Skeletal muscle tissue (tissue), 5 donors: ENCODE measurements around the gene EED. TPM values are rescaled to one million over a fixed set of nuclear protein-coding genes. Genes with fewer than 3 reads are reported as not detected.
"Not testable (repeated sequence)": the region's sequence is repeated elsewhere in the genome, so short reads cannot be mapped to it uniquely, and the experiment has no call there.

Experiments
- H3K27ac ChIP-seq: one replicate; pipeline ENCODE4 v1.7.0; 2013; ENCODE audit warnings: mild to moderate bottlenecking, low read depth, low read length, inconsistent platforms
- H3K27me3 ChIP-seq, 3 donors: one replicate each; pipeline ENCODE4 v1.7.0; 2013; ENCODE audit warnings: low read length in 3 of 3; ENCODE audit not compliant: control insufficient read depth in 3 of 3, insufficient read depth in 3 of 3
- H3K36me3 ChIP-seq, 3 donors: one replicate each; pipeline ENCODE4 v1.7.0; 2013; ENCODE audit warnings: low read length in 3 of 3; ENCODE audit not compliant: control insufficient read depth in 3 of 3, insufficient read depth in 3 of 3
- H3K4me1 ChIP-seq, 3 donors: one replicate each; pipeline ENCODE4 v1.7.0; 2013; ENCODE audit warnings: low read length in 3 of 3, mild to moderate bottlenecking in 3 of 3; ENCODE audit not compliant: control insufficient read depth in 3 of 3, insufficient read depth in 3 of 3
- H3K4me3 ChIP-seq, 3 donors: one replicate each; pipeline ENCODE4 v1.7.0; 2013; ENCODE audit warnings: low read length in 3 of 3
- H3K9ac ChIP-seq, 3 donors: one replicate each; pipeline ENCODE4 v1.7.0; 2013; ENCODE audit warnings: low read length in 3 of 3, mild to moderate bottlenecking in 3 of 3, moderate library complexity in 2 of 3, low read depth in 1 of 3
- H3K9me3 ChIP-seq, 3 donors: one replicate each; pipeline ENCODE4 v1.7.0; 2013; ENCODE audit warnings: low read length in 3 of 3; ENCODE audit not compliant: control insufficient read depth in 3 of 3
- small RNA-seq: library from RNA; depleted of rRNA; stranded (forward); fragments of <200 nt; gene quantifications from one replicate; pipeline ENCODE3, GENCODE V24; 2014
- total RNA-seq: library from RNA; depleted of rRNA; stranded (reverse); fragments of >200 nt; gene quantifications from one replicate; pipeline ENCODE4 v1.2.3, GENCODE V29; 2014
- donor health status: Osteomylitis.

The EED gene
- total RNA-seq, 1 donor from 2014 or later = 23.5 TPM

DNA sequence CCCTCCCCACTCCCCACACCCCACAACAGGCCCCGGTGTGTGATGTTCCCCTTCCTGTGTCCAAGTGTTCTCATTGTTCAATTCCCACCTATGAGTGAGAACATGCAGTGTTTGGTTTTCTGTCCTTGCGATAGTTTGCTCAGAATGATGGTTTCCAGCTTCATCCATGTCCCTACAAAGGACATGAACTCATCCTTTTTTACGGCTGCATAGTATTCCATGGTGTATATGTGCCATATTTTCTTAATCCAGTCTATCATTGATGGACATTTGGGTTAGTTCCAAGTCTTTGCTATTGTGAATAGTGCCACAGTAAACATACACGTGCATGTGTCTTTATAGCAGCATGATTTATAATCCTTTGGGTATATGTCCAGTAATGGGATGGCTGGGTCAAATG, 64.2 kb downstream of the EED start:
- H3K36me3 ChIP-seq, H3K27ac ChIP-seq, H3K27me3 ChIP-seq, H3K4me3 ChIP-seq, H3K4me1 ChIP-seq, H3K9ac ChIP-seq, H3K9me3 ChIP-seq: not testable (repeated sequence)

DNA sequence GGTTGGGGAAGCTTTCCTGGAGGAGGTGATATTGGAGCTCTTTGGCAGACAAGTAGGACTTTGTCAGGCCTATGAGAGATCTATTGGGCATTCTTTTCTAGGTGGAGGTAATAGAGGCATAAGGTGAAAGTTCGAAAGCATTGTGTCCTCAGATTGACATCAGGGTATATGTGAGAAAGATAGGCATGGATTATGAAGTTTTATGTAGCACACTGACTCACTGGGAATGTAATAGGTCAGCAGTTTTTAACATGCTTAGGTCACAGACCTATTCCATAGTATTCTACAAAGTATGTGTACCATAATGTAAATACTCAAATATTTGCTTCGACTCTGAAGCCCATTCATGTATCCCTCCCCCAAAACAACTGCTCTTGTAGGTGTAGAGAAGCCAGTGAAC, 69.2 kb downstream of the EED start:
- no peak overlapping the region for H3K27ac ChIP-seq
- peaks cover 4 to 6% (median 6%) of the 10 kb centered on the region in 3 donors for H3K36me3 ChIP-seq
- H3K4me3 ChIP-seq = no peak overlapping the region
- H3K9me3 ChIP-seq = no peaks in the 10 kb centered on the region
- H3K9ac ChIP-seq = no peak overlapping the region
- no peaks in the 10 kb centered on the region for H3K27me3 ChIP-seq
- no peaks in the 10 kb centered on the region for H3K4me1 ChIP-seq

DNA sequence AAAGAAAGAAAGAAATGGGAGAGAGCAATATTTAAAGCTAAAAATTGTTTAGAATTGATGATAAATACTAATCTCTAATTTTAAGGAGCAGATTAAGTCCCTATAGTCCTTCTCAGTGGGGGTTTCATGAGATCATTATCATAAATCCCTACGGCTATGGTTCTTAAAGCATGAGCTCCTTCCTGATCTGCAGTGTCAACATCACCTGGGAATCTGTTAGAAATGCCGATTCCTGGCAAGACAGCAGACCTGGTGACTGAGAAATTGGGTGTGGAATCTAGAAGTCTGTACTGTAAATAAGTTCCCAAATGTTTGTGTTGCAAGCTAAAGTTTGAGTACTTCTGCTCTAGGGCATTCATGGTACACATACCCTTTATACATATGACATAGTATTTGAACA, 70.1 kb downstream of the EED start:
- Histone ChIP-seq H3K9ac (no peak overlapping the region), H3K4me1 (no peaks in the 10 kb centered on the region), H3K36me3 (peaks cover 8 to 11% (median 9%) of the 10 kb centered on the region in 3 donors), H3K27me3 (no peaks in the 10 kb centered on the region), H3K9me3 (no peaks in the 10 kb centered on the region), H3K27ac (no peak overlapping the region), H3K4me3 (no peak overlapping the region)

Small RNA genes within 50 kb of the gene (small RNA-seq; reads per million reads assigned to genes)
- gene RF00017 (not detected), gene RN7SL225P (not detected)

Other genes with a start within 250 kb of the EED start
- 707 TPM for gene PICALM, start 175.7 kb upstream of the EED start, total RNA-seq
- 59.0 TPM for gene HIKESHI, start 57.5 kb downstream of the EED start, total RNA-seq
- 0.52 TPM for gene CCDC81, start 130.1 kb downstream of the EED start, total RNA-seq